GM13977 (cell line): ENCODE results near the gene NRXN2.

Experiments used
- DNase-seq: peaks from one replicate; pipeline ENCODE4 v3.0.0; 2012; ENCODE audit warnings: low spot score
- in situ Hi-C: fragments of 300-500 bp; cut with MboI; formaldehyde crosslinking; loops from one replicate; pipeline ENCODE4 v1.12.0; 2022; ENCODE audit warnings: low sequenced_read_pairs, low pct_unique_long_range_greater_than_20kb, mixed read lengths, inconsistent platforms; ENCODE audit not compliant: unreplicated experiment
- TF ChIP-seq, protein P1 (sequence below): IDR thresholded peaks from 2 replicates; pipeline ENCODE4 v1.5.1; 2012; ENCODE audit warnings: mild to moderate bottlenecking, control low read depth; ENCODE audit not compliant: insufficient read depth; ENCODE audit errors: extremely low read depth, missing control alignments

Gene NRXN2

DNA sequence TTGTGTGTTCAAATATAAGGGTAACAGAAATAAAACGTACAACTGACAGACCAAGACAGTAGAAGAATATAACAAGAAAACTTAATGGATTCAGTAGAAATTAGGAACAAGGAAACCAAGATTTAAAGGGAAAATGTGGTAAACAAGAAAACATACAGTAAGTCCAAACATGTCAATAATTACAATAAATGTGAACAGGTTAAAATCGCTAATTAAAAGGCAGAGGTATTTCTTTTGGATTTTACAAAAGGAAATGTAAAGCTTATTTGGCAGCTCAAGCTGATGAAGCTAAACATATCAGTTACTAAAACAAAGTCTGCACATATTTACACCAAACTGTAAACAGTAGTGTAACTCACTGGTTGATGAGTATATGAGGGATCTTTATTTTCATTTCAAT lies 134.3 kb downstream of the NRXN2 start:
- DNase-seq: no peak
- in situ Hi-C loops: no loop called here
- TF ChIP-seq, protein P1, sequence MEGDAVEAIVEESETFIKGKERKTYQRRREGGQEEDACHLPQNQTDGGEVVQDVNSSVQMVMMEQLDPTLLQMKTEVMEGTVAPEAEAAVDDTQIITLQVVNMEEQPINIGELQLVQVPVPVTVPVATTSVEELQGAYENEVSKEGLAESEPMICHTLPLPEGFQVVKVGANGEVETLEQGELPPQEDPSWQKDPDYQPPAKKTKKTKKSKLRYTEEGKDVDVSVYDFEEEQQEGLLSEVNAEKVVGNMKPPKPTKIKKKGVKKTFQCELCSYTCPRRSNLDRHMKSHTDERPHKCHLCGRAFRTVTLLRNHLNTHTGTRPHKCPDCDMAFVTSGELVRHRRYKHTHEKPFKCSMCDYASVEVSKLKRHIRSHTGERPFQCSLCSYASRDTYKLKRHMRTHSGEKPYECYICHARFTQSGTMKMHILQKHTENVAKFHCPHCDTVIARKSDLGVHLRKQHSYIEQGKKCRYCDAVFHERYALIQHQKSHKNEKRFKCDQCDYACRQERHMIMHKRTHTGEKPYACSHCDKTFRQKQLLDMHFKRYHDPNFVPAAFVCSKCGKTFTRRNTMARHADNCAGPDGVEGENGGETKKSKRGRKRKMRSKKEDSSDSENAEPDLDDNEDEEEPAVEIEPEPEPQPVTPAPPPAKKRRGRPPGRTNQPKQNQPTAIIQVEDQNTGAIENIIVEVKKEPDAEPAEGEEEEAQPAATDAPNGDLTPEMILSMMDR: no peak

GRCh38 chr11:64586366-64586765 lies 136.6 kb downstream of the NRXN2 start:
- no peak for DNase-seq
- in situ Hi-C loops: no loop called here
- TF ChIP-seq, protein P1: no peak

DNA sequence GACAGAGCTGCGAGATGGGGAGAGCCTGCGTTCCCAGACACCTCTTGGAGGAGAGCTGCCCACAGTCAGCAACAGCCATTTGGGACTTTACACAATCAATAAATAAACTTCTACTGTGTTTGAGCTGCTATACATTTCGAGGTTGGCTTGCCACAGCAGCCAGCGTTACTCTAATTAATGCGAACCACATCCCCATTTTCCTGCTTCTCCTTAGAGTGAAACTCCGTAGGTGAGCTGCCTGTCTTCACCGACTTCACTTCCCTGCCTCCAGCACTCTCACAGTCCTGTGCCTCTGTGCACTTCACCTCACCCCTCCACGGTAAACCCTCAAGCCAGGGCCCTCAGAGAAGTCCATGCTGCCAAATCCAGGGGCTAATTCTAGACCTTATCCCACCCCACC lies 137.8 kb downstream of the NRXN2 start:
- TF ChIP-seq, protein P1: no peak
- DNase-seq: no peak
- in situ Hi-C loops: no loop called here

- in situ Hi-C loops: no loop called here
- no peak for DNase-seq
- TF ChIP-seq, protein P1: no peak
Observed at GRCh38 chr11:64583296-64584262, 139.4 kb downstream of the NRXN2 start.

DNA sequence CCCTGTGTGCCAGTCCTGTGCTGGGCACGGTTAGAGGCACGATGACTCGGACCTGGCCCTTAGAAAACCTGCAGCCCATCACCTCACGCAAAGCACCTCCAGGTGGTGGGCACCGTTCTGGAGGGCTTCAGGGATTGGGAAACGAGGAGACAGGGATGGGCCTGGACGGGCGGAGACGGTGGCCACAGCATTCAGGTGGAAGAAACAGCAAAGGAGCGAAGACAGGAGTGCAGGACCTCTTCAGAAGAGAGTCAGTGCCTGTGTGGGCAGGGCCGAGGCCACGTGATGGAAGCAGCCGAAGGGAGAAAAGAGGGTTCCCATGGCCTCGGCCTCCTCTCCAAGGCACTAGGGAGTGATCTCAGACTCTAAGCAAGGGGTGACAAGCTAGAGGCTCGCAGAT lies 140.1 kb downstream of the NRXN2 start:
- in situ Hi-C loops: no loop called here

DNA sequence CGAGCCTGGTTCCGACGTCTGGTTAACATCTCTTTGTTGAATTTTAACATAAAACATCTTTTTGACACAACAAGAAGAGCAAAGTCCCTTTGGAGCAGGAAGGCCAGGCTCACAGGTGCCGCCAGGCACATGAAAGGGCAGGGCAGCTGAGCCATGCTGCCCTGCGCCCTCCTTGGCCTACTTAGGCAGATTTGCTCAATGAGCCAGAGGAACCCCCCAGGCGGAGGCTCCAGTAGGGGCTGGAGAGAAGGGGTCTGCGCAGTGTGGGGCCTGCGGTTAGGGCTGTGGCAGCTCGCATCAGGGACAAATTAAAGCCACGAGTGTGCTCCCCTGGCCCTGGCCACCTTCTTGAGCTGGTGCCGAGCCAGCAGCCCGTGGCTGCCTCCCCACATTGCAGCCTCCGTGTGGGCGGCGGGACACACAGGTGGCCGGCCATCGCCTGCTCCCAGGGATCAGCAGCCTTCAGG lies 141.9 kb downstream of the NRXN2 start:
- no peak for DNase-seq
- in situ Hi-C loops: no loop called here
- TF ChIP-seq, protein P1: no peak

More for the DNA sequence above, 140.1 kb downstream of the NRXN2 start:
- no peak for DNase-seq
- TF ChIP-seq, protein P1: no peak
